Cardiac fibroblast (primary cell): ENCODE measurements around the gene ANKRD6.

Experiments
- DNase-seq, 2 donors: peaks; one replicate each; pipeline versions ENCODE4 v3.0.0 to v3.0.0-alpha.2; 2010; ENCODE audit warnings: low read depth in 2 of 2
- H3K4me3 ChIP-seq, 2 donors: replicated peaks in 1 of 2; 1 replicate in 1 of 2; 2 replicates in 1 of 2; pipeline ENCODE4 v1.5.1; 2011; ENCODE audit warnings: low read depth in 2 of 2, low read length in 2 of 2, mild to moderate bottlenecking in 2 of 2, moderate library complexity in 1 of 2
- CTCF ChIP-seq: IDR thresholded peaks from one replicate; pipeline ENCODE4 v1.5.1; 2011; ENCODE audit warnings: low read depth, mild to moderate bottlenecking, low read length, inconsistent platforms

ANKRD6 gene

GRCh38 chr6:89567630-89568390 is 134.9 kb downstream of the ANKRD6 start:
- no peak for TF ChIP-seq CTCF
- no peak for DNase-seq
- H3K4me3 ChIP-seq = no peak overlapping the region

- DNase-seq = no peak
- no peak for TF ChIP-seq CTCF
- no peak overlapping the region for H3K4me3 ChIP-seq
Measured at GRCh38 chr6:89574910-89575561, 142.1 kb downstream of the ANKRD6 start.

GRCh38 chr6:89575562-89575960 is 142.6 kb downstream of the ANKRD6 start:
- H3K4me3 ChIP-seq = no peak overlapping the region
- no peak for DNase-seq
- no peak for TF ChIP-seq CTCF

GRCh38 chr6:89580997-89581666 is 148.2 kb downstream of the ANKRD6 start:
- DNase-seq = no peak
- no peak for TF ChIP-seq CTCF
- no peak overlapping the region for H3K4me3 ChIP-seq

GRCh38 chr6:89581689-89582088 is 148.7 kb downstream of the ANKRD6 start:
- no peak for TF ChIP-seq CTCF
- no peak overlapping the region for H3K4me3 ChIP-seq
- no peak for DNase-seq

GRCh38 chr6:89582669-89583325 is 149.8 kb downstream of the ANKRD6 start:
- no peak overlapping the region for H3K4me3 ChIP-seq
- no peak for TF ChIP-seq CTCF
- no peak for DNase-seq
